Choroid plexus epithelial cell (primary cell): Measurements from ENCODE around the gene SEC23B.

Experiments
- DNase-seq: peaks from one replicate; pipeline ENCODE4 v3.0.0-alpha.2; 2010; ENCODE audit warnings: low read depth
- H3K4me3 ChIP-seq: 2 replicates; pipeline ENCODE4 v1.5.1; 2011; ENCODE audit warnings: low read depth, mild to moderate bottlenecking, control low read depth, low read length, moderate library complexity
- CTCF ChIP-seq: conservative IDR thresholded peaks from 2 replicates; pipeline ENCODE4 v1.5.1; 2011; ENCODE audit warnings: low read depth, mild to moderate bottlenecking, control low read depth, inconsistent platforms, low read length, moderate library complexity

Gene SEC23B

GRCh38 chr20:18507218-18508191, at the start of gene SEC23B:
SEC23B (plus strand) TSS chr20:18507940; CDS start chr20:18510836, 2,896 bp downstream.
- peak within 1 kb of the TSS; percentile 94 for H3K4me3 ChIP-seq
- no peak for TF ChIP-seq CTCF
- DNase-seq = peak; percentile 99

- TF ChIP-seq CTCF = no peak
- H3K4me3 ChIP-seq = no peak overlapping the region
- DNase-seq = no peak
Measured at GRCh38 chr20:18465536-18466200, 42.1 kb upstream of the SEC23B start.

- DNase-seq = no peak
- TF ChIP-seq CTCF = no peak
- peak overlapping the region; percentile 77 for H3K4me3 ChIP-seq
Measured at GRCh38 chr20:18466574-18466893, 41.2 kb upstream of the SEC23B start.

GRCh38 chr20:18466894-18467730, 40.6 kb upstream of the SEC23B start, which contains the start of the genes DZANK1 and POLR3F:
DZANK1 (minus strand) TSS chr20:18467030; CDS start chr20:18465358, 1,672 bp downstream.
POLR3F (plus strand) TSS chr20:18467390; CDS start chr20:18467507, 117 bp downstream.
- peak within 1 kb of the TSS; percentile 77 for H3K4me3 ChIP-seq
- peak; percentile 98 for DNase-seq
- TF ChIP-seq CTCF = no peak

- H3K4me3 ChIP-seq = no peak overlapping the region
- DNase-seq = no peak
- TF ChIP-seq CTCF = no peak
Measured at GRCh38 chr20:18477218-18477617, 30.5 kb upstream of the SEC23B start.

- H3K4me3 ChIP-seq = no peak overlapping the region
- no peak for TF ChIP-seq CTCF
- DNase-seq = no peak
Measured at GRCh38 chr20:18477821-18478220, 29.9 kb upstream of the SEC23B start.
